Smooth muscle cell (in vitro differentiated cells): Measurements from ENCODE around the gene CRYZL1. TPM values are rescaled to one million over a fixed set of nuclear protein-coding genes. Genes with fewer than 3 reads are reported as not detected.
A peak's percentile ranks its signal among the peaks of the same experiment; 100 is the strongest.

Source experiments
- DNase-seq: peaks from one replicate; lab custom pipeline; 2025; ENCODE audit not compliant: unreplicated experiment; lab: John Stamatoyannopoulos, UW
- H2AFZ ChIP-seq: fragments of 200-600 bp; sonication (generic); 2 replicates; pipeline ENCODE4 v1.6.0; 2016; ENCODE audit warnings: antibody characterized with exemption, low read depth, mild to moderate bottlenecking
- H3F3A ChIP-seq: fragments of 200-600 bp; sonication (generic); 2 replicates; pipeline ENCODE4 v1.6.0; 2017; ENCODE audit warnings: antibody characterized with exemption, low read depth
- H3K27ac ChIP-seq: fragments of 200-600 bp; sonication (generic); 2 replicates; pipeline ENCODE4 v1.5.1; 2016; ENCODE audit warnings: low read depth, mild to moderate bottlenecking
- H3K27me3 ChIP-seq: fragments of 200-600 bp; sonication (generic); 2 replicates; pipeline ENCODE4 v1.6.1; 2016; ENCODE audit warnings: low read depth, mild to moderate bottlenecking
- H3K36me3 ChIP-seq: fragments of 200-600 bp; sonication (generic); 2 replicates; pipeline ENCODE4 v1.5.1; 2016; ENCODE audit warnings: low read depth
- H3K4me1 ChIP-seq: fragments of 200-600 bp; sonication (generic); 2 replicates; pipeline ENCODE4 v1.5.1; 2016; ENCODE audit warnings: low read depth
- H3K4me2 ChIP-seq: fragments of 200-600 bp; sonication (generic); 2 replicates; pipeline ENCODE4 v1.6.0; 2016; ENCODE audit warnings: mild to moderate bottlenecking
- H3K4me3 ChIP-seq: fragments of 200-600 bp; sonication (generic); 2 replicates; pipeline ENCODE4 v1.5.1; 2016; ENCODE audit warnings: mild to moderate bottlenecking
- H3K79me2 ChIP-seq: fragments of 200-600 bp; sonication (generic); 2 replicates; pipeline ENCODE4 v1.6.0; 2016; ENCODE audit warnings: low read depth, mild to moderate bottlenecking
- H3K9ac ChIP-seq: fragments of 200-600 bp; sonication (generic); 2 replicates; pipeline ENCODE4 v1.6.0; 2016; ENCODE audit warnings: low read depth
- H3K9me3 ChIP-seq: fragments of 200-600 bp; sonication (generic); replicated peaks from 2 replicates; pipeline ENCODE4 v1.5.1; 2016; ENCODE audit warnings: low read depth
- H4K20me1 ChIP-seq: fragments of 200-600 bp; sonication (generic); 2 replicates; pipeline ENCODE4 v1.6.0; 2016; ENCODE audit warnings: low read depth
- WGBS: methylation state at CpG from one replicate; pipeline ENCODE4 v1.1.7; 2016; ENCODE audit warnings: low lambda C conversion rate; 5-methylcytosine and 5-hydroxymethylcytosine counted together
- polyA plus RNA-seq: library from polyadenylated mRNA; unstranded; fragments of >200 nt; fragmentation: Nextera tagmentation; extraction: Ambion mirVana; gene quantifications from 2 replicates; pipeline ENCODE4 v1.2.1, GENCODE V29; 2016
- total RNA-seq: library from RNA; depleted of rRNA; stranded (reverse); fragments of >200 nt; gene quantifications from 2 replicates; pipeline ENCODE4 v1.2.3, GENCODE V29; 2014
- TF ChIP-seq, protein P1 (sequence below): fragments of 200-600 bp; sonication (generic); IDR thresholded peaks from 2 replicates; pipeline ENCODE4 v1.5.1; 2017; ENCODE audit warnings: borderline replicate concordance, mild to moderate bottlenecking, antibody characterized with exemption; ENCODE audit not compliant: insufficient read depth, poor library complexity, severe bottlenecking

Gene CRYZL1
- total and polyA plus RNA-seq, 2 experiments from 2014 or later = 37.7 to 48.3 TPM

DNA sequence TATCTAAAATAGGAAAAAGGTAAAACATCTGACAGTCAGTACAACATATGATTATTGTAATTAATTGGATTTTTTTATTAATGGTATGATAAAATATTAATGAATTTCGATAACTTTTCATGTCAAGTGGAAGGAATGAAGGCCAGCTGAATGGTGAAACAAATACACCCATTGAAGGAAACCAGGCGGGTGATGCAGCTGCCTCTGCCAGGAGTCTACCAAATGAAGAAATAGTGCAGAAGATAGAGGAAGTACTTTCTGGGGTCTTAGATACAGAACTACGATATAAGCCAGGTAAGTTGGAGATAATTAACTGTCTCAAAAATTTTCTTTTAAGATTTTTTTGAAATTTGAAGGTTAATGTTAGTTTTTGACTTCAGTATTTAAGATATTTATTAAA, 95.5 kb downstream of the CRYZL1 start:
- Histone ChIP-seq H2AFZ (no peak overlapping the region), H3K4me2 (peak overlapping the region; percentile 99), H3F3A (peaks cover 28% of the 10 kb centered on the region), H3K9ac (no peak overlapping the region), H3K27ac (peak overlapping the region; percentile 100), H3K79me2 (peaks cover 84% of the 10 kb centered on the region), H3K9me3 (no peaks in the 10 kb centered on the region), H3K36me3 (peaks cover 12% of the 10 kb centered on the region), H3K4me1 (peaks cover 24% of the 10 kb centered on the region), H3K27me3 (no peaks in the 10 kb centered on the region), H4K20me1 (peaks cover 78% of the 10 kb centered on the region), H3K4me3 (peak overlapping the region; percentile 99)
- TF ChIP-seq, protein P1, sequence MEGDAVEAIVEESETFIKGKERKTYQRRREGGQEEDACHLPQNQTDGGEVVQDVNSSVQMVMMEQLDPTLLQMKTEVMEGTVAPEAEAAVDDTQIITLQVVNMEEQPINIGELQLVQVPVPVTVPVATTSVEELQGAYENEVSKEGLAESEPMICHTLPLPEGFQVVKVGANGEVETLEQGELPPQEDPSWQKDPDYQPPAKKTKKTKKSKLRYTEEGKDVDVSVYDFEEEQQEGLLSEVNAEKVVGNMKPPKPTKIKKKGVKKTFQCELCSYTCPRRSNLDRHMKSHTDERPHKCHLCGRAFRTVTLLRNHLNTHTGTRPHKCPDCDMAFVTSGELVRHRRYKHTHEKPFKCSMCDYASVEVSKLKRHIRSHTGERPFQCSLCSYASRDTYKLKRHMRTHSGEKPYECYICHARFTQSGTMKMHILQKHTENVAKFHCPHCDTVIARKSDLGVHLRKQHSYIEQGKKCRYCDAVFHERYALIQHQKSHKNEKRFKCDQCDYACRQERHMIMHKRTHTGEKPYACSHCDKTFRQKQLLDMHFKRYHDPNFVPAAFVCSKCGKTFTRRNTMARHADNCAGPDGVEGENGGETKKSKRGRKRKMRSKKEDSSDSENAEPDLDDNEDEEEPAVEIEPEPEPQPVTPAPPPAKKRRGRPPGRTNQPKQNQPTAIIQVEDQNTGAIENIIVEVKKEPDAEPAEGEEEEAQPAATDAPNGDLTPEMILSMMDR = no peak
- WGBS = 93% methylated on average over 3 of the region's 3 CpGs
- no peak for DNase-seq

DNA sequence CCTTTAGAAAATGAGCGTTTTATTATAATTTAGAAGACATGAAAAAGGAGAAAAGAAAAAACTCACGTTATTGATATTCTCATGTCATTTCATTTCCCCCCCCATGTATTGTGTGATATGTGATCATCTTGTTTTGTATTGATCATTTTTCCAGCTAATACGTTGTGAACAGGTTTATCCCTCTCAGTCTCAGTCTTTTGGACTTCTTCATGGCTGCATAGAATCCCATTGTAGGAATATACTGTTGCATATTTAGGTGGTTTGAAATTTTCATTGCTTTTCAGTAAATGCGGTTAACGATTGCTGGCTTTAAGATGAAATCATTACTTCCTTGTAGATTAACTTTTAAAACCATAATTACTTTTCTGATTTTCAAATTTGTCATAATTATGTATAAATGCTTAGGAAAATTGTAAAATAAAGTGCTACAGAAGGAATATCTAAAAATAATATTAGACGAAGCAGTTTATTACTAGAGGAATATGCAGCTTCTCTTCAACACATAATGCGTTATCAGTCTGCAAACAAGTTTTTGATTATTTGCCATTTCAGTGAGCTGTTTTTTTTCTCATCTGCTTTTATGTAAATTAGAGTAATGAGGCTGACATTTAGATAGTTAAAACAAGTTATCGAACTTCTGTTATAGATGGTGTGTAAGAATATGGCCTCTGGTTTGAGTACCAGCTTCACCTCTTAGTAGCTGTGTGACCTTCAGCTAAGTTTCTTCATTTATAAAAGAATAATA, 96.9 kb downstream of the CRYZL1 start:
- no peak for DNase-seq
- WGBS = 35% methylated on average over 8 of the region's 8 CpGs
- H4K20me1 ChIP-seq = peaks cover 64% of the 10 kb centered on the region

DNA sequence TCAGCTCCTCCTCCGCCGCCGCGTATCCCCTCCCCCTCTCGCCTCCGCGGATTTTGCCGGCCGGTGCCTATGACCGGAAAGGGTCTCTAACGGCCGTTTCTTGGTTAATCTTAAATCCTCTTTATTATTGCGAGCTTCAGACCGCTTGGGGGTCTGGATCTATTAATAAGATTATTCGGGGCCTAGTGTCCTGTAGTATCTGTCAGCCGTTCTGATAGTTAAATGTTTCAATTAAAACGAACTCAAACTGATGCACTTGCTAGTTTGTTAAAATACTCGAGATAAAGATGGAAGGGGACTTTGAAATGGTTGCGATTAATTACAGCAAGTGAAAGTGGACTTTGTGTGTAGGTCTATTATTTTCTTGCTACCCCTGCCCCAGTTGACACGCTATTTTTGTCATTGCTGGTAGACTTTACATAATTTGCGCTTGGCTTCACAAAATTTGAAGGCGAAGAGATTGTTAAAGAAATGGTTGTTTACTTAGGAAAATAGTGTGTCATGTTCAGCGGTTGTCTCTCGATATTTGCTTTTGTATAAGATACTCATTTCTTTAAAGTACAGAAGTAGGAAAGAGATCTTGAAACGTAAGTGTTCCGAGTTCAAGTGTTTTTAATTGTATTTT, 97.9 kb downstream of the CRYZL1 start:
- H3K9me3 ChIP-seq = no peaks in the 10 kb centered on the region
- H3K9ac ChIP-seq = peak overlapping the region; percentile 99
- peaks cover 82% of the 10 kb centered on the region for H3K79me2 ChIP-seq
- no peak overlapping the region for H2AFZ ChIP-seq
- WGBS = under 1% methylated on average over 26 of the region's 26 CpGs
- H3K27ac ChIP-seq = peak overlapping the region; percentile 100
- peak overlapping the region; percentile 99 for H3K4me3 ChIP-seq
- H3K27me3 ChIP-seq = no peaks in the 10 kb centered on the region
- no peak for DNase-seq
- H3F3A ChIP-seq = peaks cover 25% of the 10 kb centered on the region
- H3K4me2 ChIP-seq = peak overlapping the region; percentile 99
- TF ChIP-seq, protein P1 = no peak
- peaks cover 32% of the 10 kb centered on the region for H3K4me1 ChIP-seq
- peaks cover 54% of the 10 kb centered on the region for H4K20me1 ChIP-seq
- H3K36me3 ChIP-seq = peaks cover 3% of the 10 kb centered on the region

More for the DNA sequence above, 96.9 kb downstream of the CRYZL1 start:
- peaks cover 6% of the 10 kb centered on the region for H3K36me3 ChIP-seq
- H3K4me1 ChIP-seq = peaks cover 32% of the 10 kb centered on the region
- H3K27ac ChIP-seq = peak overlapping the region; percentile 100
- H2AFZ ChIP-seq = no peak overlapping the region
- peaks cover 85% of the 10 kb centered on the region for H3K79me2 ChIP-seq
- TF ChIP-seq, protein P1 = no peak
- H3F3A ChIP-seq = peaks cover 25% of the 10 kb centered on the region
- peak overlapping the region; percentile 99 for H3K4me2 ChIP-seq
- peak overlapping the region; percentile 99 for H3K4me3 ChIP-seq
- H3K27me3 ChIP-seq = no peaks in the 10 kb centered on the region
- no peaks in the 10 kb centered on the region for H3K9me3 ChIP-seq
- peak overlapping the region; percentile 99 for H3K9ac ChIP-seq
